Activated naive CD4-positive, alpha-beta T cell treated with anti-CD3 and anti-CD28 coated beads, Interleukin-2, amount 50 U/mL, for 72 hours (primary cell): ENCODE measurements around the gene FNBP1. TPM values are rescaled to one million over a fixed set of nuclear protein-coding genes. Genes with fewer than 3 reads are reported as not detected.

Source experiments
- ATAC-seq, 2 donors: fragments of 150-1000 bp; cut with Tn5 transposase; 2 replicates each; pipeline ENCODE4 v1.10.0; 2021; ENCODE audit warnings: mild to moderate bottlenecking in 2 of 2, moderate library complexity in 2 of 2
- DNase-seq, 2 donors: peaks; one replicate each; pipeline ENCODE4 v3.0.0; 2021 to 2022; ENCODE audit warnings: low spot score in 2 of 2
- H3K27ac Mint-ChIP-seq, 2 donors: one replicate each; pipeline ENCODE4 v1.8.0; 2022; ENCODE audit warnings: mild to moderate bottlenecking in 2 of 2, mixed read lengths in 2 of 2
- H3K36me3 Mint-ChIP-seq, 2 donors: one replicate each; pipeline ENCODE4 v1.8.0; 2022; ENCODE audit warnings: mixed read lengths in 2 of 2
- H3K9me3 Mint-ChIP-seq, 2 donors: one replicate each; pipeline ENCODE4 v1.8.0; 2022; ENCODE audit warnings: mixed read lengths in 2 of 2
- total RNA-seq, 2 donors: library from RNA; stranded (reverse); gene quantifications; one replicate each; pipeline ENCODE4 v1.2.3, GENCODE V29; 2022

The FNBP1 gene
- 100 to 1,000 TPM; 183 to 199 TPM for total RNA-seq

DNA sequence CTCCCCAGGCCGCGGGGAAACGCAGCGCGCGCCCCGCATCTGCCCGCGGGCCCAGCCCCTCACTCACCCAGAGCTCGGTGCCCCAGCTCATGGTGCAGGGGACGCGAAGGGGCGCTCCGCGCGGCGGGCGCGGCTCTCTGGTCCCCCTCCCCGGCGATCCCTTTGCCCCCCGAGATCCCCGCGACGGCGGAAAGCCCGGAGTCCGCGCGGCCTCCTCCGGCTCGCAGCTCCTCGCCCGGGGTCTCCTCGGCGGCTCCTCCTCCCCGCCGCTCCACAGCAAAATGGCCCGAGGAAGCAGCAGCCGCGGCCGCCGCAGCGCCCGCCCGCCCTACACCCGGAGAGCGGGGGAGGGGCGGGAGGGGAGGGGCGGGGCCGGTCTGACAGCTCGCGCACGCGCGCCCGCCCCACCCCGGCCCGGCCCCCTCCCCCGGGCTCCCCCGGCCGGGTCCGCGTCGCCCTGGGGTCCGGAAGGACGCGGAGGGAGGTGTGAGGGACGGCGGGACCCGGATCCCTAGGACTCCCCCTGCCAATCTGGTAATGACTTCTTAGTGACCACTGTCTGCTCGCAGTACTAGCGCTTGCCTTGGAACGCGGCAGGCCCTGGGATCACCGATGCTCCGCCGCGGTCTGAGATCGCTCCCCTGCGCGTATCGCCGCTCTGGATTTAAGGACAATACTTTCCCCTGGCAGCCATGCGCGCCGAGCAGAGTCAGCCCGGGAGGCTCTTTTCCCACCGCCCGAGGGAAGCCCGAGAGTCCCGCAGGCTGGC lies at the start of gene FNBP1:
TSS of gene FNBP1 (minus strand) at position 305 of the 769 bp plus-strand sequence. CDS start at position 91, 214 bp downstream.
- DNase-seq (peak; percentile 78 to 84), ATAC-seq (peak; percentile 79 to 80)
- H3K36me3 Mint-ChIP-seq, result peaks cover 17 to 19% of the 10 kb centered on the region in 2 donors
- no peaks in the 10 kb centered on the region for H3K9me3 Mint-ChIP-seq
- peak within 1 kb of the TSS; percentile 96 to 100 for H3K27ac Mint-ChIP-seq

DNA sequence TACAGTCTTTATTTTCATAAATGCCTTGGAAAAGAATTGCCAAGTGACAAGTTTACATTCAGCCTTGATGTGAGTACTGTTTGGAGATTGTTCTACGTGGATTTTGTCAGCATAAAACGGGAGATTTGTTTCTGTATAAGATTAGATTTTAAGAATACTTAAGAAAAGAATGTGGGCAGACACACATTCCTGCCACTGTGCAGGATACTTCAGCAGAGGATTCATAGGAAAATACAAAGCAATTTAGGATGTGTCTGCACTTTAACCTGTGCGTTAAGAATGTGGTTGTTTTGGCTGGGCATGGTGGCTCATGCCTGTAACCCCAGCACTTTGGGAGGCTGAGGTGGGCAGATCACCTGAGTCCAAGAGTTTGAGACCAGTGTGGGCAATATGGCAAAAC lies 47.9 kb upstream of the FNBP1 start:
- no peak overlapping the region for H3K27ac Mint-ChIP-seq
- H3K9me3 Mint-ChIP-seq, result no peaks in the 10 kb centered on the region
- ATAC-seq, result no peak
- H3K36me3 Mint-ChIP-seq, result peaks cover 0 to 27% of the 10 kb centered on the region in 2 donors
- no peak for DNase-seq

DNA sequence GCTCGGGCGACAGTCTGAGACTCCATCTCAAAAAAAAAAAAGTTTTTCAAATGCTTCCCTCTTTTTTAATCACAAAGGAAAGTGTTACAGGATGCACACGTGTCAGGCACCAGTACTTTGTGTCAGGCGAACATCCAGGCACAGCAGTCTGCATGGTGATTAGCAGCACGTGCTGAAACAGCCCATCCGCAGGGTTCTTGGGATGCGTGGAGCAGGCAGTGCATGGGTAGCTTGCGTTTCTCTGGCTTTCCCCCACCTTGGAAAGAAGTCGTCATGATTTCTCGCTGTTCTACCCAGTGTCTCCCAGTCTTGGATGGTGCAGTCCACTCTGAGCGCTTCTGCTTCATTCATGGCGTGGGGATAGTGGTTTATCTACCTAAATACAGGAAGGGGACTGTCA lies 46.2 kb upstream of the FNBP1 start:
- no peaks in the 10 kb centered on the region for H3K9me3 Mint-ChIP-seq
- ATAC-seq (no peak), DNase-seq (no peak)
- H3K27ac Mint-ChIP-seq, result no peak overlapping the region
- H3K36me3 Mint-ChIP-seq, result peaks cover 0 to 18% of the 10 kb centered on the region in 2 donors

DNA sequence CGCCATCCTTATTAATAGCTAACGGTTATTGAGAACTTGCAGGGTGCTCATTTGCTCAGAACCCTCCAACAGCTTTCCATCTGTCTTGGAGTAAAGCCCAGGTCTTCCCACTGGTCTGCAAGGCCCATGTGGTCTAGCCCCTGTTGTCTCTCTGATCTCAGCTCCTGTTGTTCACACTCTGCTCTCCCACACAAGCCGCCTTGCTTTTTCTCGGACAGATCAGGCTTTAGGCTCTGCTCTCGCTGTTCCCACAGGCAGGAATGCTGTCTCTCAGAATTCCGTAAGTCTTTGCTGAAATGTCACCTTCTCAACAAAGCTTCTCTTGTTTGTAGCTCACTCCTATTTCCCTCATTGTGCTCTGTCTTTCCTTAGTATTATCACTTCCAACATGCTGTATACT lies 45.1 kb upstream of the FNBP1 start:
- ATAC-seq (no peak), DNase-seq (no peak)
- H3K27ac Mint-ChIP-seq, result no peak overlapping the region
- H3K36me3 Mint-ChIP-seq, result peaks cover 0 to 17% of the 10 kb centered on the region in 2 donors
- no peaks in the 10 kb centered on the region for H3K9me3 Mint-ChIP-seq

DNA sequence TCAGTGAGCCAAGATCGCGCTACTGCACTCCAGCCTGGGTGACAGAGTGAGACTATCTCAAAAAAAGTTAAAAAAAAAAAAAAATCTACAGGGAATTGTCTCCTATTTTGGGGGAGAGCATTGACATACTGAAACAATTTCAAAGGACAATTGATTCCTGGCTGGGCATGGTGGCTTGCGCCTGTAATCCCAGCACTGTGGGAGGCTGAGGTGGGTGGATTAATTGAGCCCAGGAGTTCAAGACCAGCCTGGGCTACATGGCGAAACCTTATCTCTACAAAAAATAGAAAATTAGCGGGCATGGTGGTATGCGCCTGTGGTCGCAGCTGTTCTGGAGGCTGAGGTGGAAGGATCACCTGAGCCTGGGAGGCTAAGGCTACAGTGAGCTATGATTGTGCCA lies 41.3 kb upstream of the FNBP1 start:
- Mint-ChIP-seq H3K36me3 (no peaks in the 10 kb centered on the region), H3K9me3 (no peaks in the 10 kb centered on the region), H3K27ac (peak overlapping the region in 1 of 2 donors; percentile 11)
- no peak for DNase-seq
- ATAC-seq, result no peak

DNA sequence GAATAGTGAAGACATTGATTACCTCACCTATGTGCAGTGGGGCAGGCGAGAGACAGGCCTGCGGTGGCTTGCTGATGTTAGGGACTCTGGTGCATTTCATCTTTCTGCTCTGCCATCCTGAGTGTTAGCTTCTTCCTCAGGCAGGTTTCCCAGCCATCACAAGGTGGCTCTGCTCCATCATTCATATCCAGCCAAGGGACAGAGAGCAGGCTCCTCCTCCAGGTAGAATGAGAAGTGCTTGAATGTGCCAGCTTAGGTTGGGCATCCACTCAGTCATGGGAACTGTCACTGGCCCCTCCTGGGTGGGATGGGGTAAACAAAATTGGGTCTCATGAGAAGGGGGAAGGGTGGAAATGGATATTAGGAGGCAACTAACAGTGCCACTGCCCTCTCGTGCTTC lies 35.6 kb upstream of the FNBP1 start:
- Mint-ChIP-seq H3K36me3 (peaks cover 7 to 9% of the 10 kb centered on the region in 2 donors), H3K27ac (peak overlapping the region in 1 of 2 donors; percentile 48), H3K9me3 (no peaks in the 10 kb centered on the region)
- ATAC-seq (no peak), DNase-seq (no peak)

DNA sequence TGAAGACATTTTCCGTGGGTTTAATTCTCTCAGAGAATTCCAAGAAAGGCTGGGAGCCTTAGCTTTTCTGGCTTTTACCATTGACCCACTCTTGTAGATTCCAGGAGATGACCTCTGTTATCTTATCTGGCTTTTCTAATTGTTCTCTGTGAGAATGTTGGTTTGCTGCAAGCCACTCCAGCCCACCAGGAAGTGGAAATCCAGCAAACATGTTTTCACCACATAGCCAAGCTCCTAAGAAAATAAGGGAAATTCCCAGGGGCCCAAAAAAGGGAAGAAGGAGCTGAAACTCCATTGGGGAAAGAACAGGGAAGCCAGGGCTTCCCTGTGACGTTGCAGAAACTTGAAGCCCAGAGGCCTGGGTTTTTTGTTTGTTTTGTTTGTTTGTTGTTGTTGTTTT lies 30.4 kb upstream of the FNBP1 start:
- peak overlapping the region in 1 of 2 donors; percentile 46 for H3K27ac Mint-ChIP-seq
- H3K9me3 Mint-ChIP-seq, result no peaks in the 10 kb centered on the region
- peaks cover 7 to 9% of the 10 kb centered on the region in 2 donors for H3K36me3 Mint-ChIP-seq
- DNase-seq (no peak), ATAC-seq (no peak)

DNA sequence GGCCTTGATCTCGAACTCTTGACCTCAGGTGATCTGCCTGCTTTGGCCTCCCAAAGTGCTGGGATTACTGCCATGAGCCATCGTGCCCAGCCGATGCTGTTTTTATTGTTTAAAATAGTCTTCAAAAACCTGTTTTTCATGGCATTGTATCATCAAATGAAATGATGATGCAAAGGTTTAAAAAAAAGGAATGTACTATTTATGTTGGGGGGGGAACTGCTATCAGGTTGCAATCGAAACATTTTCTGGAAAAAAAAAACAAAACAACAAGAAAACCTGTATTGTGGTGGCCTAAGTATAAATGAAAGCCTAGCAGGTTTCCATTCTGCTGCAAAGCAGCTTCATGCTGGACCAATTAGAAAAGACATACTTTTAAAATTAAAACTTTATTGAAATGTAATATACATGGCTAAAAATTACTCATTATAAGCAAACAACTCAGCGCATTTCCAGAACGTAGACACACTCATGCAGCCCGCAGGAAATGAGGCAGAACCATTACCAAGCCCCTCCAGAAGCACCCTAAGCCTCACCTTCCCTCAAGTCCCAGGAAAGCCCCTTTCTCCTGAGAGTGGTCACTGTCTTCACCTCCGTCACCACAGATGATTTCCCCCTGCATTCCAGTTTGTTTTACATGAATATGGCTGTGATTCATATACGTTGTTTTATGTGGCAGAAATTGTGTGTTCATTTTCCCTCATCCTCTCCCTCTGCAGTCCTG lies 29.7 kb upstream of the FNBP1 start:
- Mint-ChIP-seq H3K9me3 (no peaks in the 10 kb centered on the region), H3K27ac (peak overlapping the region; percentile 36 to 46), H3K36me3 (peaks cover 5 to 7% of the 10 kb centered on the region in 2 donors)
- DNase-seq (no peak), ATAC-seq (peak; percentile 52 to 89)

DNA sequence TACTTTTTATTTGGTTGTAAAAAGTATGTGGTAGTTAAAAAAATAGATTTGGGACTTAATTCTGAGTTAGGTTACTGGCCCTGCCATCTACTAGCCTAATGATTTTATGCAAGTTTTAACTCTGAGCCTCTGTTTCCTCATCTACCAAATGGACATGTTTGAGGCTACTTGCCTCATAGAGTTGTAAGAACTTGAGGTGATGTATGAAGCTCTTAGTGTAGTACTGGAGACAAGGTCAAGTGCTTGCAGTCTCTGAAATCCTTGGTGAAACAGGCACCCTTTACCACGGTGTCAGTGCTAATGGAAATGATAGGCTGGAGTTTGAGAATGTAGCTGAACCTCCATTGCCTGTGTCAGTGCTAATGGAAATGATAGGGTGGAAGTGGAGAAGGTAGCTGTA lies 26.1 kb upstream of the FNBP1 start:
- DNase-seq (no peak), ATAC-seq (no peak)
- Mint-ChIP-seq H3K9me3 (no peaks in the 10 kb centered on the region), H3K27ac (peak overlapping the region in 1 of 2 donors; percentile 60), H3K36me3 (peaks cover 0 to 10% of the 10 kb centered on the region in 2 donors)

DNA sequence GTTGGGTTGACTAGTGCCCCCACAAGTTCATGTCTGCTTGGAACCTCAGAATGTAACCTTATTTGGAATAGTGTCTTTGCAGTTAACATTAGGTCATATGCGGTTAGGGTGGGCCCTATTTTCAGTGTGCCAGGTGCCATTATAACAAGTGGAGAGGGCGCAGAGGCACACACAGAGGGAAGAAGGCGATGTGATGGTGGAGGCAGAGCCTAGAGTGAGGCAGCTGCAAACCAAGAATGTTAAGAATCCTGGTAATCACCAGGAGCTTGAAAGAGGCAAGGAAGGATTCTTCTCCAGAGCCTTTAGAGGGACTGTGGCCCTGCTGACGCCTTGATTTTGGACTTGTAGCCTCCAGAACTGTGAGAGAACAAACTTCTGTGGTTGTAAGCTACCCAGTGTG lies 21.6 kb upstream of the FNBP1 start:
- no peak overlapping the region for H3K27ac Mint-ChIP-seq
- peaks cover 0 to 10% of the 10 kb centered on the region in 2 donors for H3K36me3 Mint-ChIP-seq
- no peaks in the 10 kb centered on the region for H3K9me3 Mint-ChIP-seq
- ATAC-seq, result no peak
- no peak for DNase-seq

DNA sequence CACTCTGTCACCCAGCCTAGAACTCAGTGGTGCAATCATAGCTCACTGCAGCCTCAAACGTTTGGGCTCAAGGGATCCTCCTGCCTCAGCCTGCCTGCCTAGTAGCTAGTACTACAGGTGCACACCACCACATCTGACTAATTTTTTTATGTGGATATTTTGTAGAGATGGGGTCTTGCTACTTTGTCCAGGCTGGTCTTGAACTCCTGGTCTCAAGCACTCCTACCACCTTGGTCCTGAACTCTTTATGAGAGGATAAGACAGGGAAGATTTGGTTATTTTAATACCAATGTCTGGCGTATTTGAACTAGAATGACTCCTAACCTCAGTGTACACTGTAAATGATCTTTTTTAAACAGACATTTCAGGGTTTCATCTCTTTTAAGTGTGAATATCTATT lies 19.8 kb upstream of the FNBP1 start:
- DNase-seq (no peak), ATAC-seq (no peak)
- no peak overlapping the region for H3K27ac Mint-ChIP-seq
- H3K9me3 Mint-ChIP-seq, result no peaks in the 10 kb centered on the region
- peaks cover 0 to 16% of the 10 kb centered on the region in 2 donors for H3K36me3 Mint-ChIP-seq

DNA sequence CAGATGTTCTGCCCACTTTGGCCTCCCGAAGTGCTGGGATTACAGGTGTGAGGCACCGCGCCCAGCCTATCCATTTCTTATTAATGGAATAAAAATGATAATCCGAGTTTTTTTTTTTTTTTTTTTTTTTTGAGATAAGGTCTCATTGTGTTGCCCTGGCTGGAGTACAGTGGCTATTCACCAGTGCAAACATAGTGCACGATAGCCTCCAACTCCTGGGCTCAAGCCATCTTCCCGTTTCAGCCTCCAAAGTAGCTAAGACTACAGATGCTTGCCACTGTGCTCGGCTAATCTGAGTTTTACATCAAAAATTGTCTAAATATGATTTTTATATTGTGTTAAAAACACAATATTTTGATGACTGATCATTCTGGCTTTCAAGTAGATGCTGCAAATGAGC lies 17.3 kb upstream of the FNBP1 start:
- H3K9me3 Mint-ChIP-seq, result no peaks in the 10 kb centered on the region
- ATAC-seq (no peak), DNase-seq (no peak)
- peaks cover 0 to 6% of the 10 kb centered on the region in 2 donors for H3K36me3 Mint-ChIP-seq
- no peak overlapping the region for H3K27ac Mint-ChIP-seq

DNA sequence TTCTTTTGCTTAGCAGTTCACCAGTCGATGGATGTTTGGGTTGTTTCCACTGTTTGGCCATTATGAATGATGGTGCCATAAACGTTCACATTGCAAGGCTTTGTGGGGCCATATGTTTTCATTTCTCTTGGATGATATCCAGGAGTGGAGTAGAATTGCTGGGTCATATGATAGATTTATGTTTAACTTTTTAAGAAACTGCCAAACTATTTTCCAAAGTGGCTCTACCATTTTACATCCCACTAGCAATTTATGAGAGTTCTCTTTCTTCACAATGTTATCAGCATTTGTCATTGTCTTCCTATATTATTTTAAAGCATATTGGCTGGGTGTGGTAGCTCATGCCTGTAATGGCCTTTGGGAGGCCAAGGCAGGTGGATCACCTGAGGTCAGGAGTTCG lies 15.9 kb upstream of the FNBP1 start:
- Mint-ChIP-seq H3K27ac (no peak overlapping the region), H3K9me3 (no peaks in the 10 kb centered on the region), H3K36me3 (peaks cover 8 to 12% of the 10 kb centered on the region in 2 donors)
- ATAC-seq, result no peak
- DNase-seq, result no peak

DNA sequence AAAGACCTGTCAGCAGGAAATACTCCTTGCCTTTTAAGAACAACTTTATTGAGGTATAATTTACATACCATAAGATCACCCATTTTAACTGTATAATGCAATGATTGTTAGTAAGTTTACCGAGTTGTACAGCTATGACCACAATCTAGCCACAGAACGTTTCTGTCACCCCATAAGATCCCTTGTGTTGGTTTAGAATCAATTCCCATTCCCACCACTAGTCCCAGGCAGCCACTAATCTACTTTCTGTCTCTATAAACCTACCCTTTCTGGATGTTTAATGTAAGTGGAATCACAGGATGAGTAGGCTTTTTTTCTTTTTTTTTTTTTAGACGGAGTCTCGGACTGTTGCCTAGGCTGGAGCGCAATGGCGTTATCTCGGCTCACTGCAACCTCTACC lies 15.2 kb upstream of the FNBP1 start:
- Mint-ChIP-seq H3K9me3 (no peaks in the 10 kb centered on the region), H3K36me3 (peaks cover 8 to 12% of the 10 kb centered on the region in 2 donors), H3K27ac (no peak overlapping the region)
- no peak for DNase-seq
- no peak for ATAC-seq

DNA sequence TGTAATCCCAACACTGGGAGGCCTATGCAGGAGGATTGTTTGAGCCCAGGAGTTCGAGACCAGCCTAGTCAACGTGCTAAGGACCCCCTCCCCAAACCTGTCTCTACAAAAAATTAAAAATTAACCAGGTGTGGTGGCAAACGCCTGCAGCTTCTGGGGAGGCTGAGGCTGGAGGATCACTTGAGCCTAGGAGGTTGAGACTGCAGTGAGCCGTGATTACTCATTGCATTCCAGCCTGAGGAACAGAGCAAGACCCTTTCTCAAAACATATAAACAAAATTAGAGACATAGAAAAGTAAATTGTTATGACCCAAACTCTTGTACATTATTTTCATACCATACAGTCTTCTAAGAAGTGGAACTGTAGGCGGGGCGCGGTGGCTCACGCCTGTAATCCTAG lies 11.8 kb upstream of the FNBP1 start:
- H3K27ac Mint-ChIP-seq, result peak overlapping the region; percentile 95 to 98
- H3K36me3 Mint-ChIP-seq, result peaks cover 8 to 12% of the 10 kb centered on the region in 2 donors
- no peaks in the 10 kb centered on the region for H3K9me3 Mint-ChIP-seq
- ATAC-seq (no peak), DNase-seq (no peak)

DNA sequence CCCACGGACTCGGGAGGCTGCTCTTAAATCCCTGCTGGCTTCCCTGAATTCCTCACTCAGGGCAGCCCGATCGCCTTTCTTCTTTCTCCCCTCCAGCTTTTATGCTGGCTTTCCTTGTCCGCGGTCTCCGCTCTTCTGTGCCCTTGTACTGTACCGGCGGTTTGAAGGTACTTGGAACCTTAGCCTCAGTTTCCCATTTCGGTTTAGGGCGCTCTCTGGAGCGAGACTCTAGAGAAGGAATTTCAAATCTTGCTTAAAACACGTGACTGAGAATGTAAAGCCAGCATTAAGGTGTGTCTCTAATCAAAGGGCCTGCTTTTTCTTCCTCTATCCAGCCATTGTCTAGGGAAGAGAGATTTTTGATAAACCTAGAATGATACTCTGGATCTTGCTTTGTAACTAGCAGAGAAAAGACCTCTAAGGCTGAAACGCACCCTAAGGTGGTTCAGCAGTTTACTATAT lies 11.4 kb upstream of the FNBP1 start:
- ATAC-seq (no peak), DNase-seq (no peak)
- H3K27ac Mint-ChIP-seq, result peak overlapping the region; percentile 95 to 98
- peaks cover 8 to 12% of the 10 kb centered on the region in 2 donors for H3K36me3 Mint-ChIP-seq
- H3K9me3 Mint-ChIP-seq, result no peaks in the 10 kb centered on the region

DNA sequence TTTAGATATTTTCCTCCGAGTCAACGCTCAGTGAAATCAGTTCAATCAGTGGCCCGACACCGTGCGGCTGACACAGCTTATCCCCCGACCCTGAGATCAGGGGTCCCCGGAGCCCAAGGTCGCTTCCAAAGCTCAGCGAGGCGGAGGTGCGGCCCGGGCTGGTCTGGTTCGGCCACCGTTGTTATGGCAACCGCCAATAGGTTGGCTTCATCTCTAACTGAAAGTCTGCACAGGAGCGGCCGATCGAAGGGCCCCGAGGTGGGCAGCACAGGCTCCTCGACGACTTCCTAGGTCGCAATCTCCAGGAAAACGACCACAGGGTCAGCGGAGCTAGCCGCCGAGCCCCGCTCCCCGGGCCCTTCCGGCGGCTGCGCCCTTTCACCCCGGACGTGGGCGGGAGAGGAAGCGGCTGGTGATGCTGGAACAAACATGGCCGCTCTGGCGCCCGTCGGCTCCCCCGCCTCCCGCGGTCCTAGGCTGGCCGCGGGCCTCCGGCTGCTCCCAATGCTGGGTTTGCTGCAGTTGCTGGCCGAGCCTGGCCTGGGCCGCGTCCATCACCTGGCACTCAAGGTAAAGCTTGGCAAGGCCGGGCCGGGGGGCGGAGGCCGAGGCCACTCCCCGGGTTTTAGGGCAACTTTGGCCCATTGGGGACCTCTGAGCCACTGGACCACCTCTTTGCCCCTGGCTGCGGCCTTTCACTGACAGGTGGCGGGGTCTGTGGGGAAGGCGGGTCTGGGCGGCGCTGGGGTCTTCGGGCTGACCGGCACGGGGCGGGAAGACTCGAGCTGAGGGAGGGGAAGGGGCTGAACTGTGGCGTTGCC lies 10.7 kb upstream of the FNBP1 start, which contains the start of gene GPR107:
TSS of gene GPR107 (plus strand) at position 403 of the 821 bp plus-strand sequence. CDS start at position 430, 27 bp downstream.
- Mint-ChIP-seq H3K27ac (peak within 1 kb of the TSS; percentile 95 to 98), H3K36me3 (peaks cover 8% of the 10 kb centered on the region in 2 donors), H3K9me3 (no peaks in the 10 kb centered on the region)
- DNase-seq (peak; percentile 80 to 87), ATAC-seq (peak; percentile 94 to 98)
